ENCODE data around the gene ZC3H18.

Gene ZC3H18

GRCh38 chr16:88616736-88617135, 46.5 kb downstream of the ZC3H18 start:
- DNase-seq = no peak
- in situ Hi-C loops (cut with MboI; ENCODE audit: low pct_unique_long_range_greater_than_20kb, low sequenced_read_pairs) = no loop called here

- DNase-seq = no peak
- in situ Hi-C loops (cut with MboI; ENCODE audit: low pct_unique_long_range_greater_than_20kb, low sequenced_read_pairs) = no loop called here
Measured at GRCh38 chr16:88617268-88618031, 47.2 kb downstream of the ZC3H18 start.

GRCh38 chr16:88618182-88618955, 48.2 kb downstream of the ZC3H18 start:
- in situ Hi-C loops (cut with MboI; ENCODE audit: low pct_unique_long_range_greater_than_20kb, low sequenced_read_pairs) = no loop called here

GRCh38 chr16:88618956-88619667, 48.9 kb downstream of the ZC3H18 start:
- no peak for DNase-seq
- in situ Hi-C loops (cut with MboI; ENCODE audit: low pct_unique_long_range_greater_than_20kb, low sequenced_read_pairs) = no loop called here

More at GRCh38 chr16:88618182-88618955, 48.2 kb downstream of the ZC3H18 start:
- DNase-seq = no peak

- DNase-seq = no peak
- in situ Hi-C loops (cut with MboI; ENCODE audit: low pct_unique_long_range_greater_than_20kb, low sequenced_read_pairs) = no loop called here
Measured at GRCh38 chr16:88619859-88620815, 49.9 kb downstream of the ZC3H18 start.

GRCh38 chr16:88622125-88622524, 51.9 kb downstream of the ZC3H18 start:
- no peak for DNase-seq
- in situ Hi-C loops (cut with MboI; ENCODE audit: low pct_unique_long_range_greater_than_20kb, low sequenced_read_pairs) = no loop called here

DNA sequence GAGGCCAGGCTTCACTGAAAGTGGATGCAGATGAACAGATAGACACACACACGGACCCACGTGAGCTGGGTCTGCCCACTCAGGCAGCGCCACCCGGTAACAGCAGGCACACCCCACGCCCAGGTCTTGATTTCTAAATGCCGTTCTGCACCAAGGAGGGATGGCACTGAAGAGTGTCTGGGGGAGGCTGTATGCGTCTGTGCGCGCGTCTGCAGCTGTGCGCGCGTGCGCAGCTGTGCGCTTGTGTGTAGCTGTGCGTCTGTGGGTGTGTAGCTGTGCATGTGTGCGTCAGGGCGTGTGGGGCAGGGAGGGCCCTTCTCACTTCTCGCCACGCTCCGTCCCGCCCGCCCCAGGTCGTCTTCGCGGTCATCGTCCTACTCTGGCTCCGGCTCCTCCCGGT, 52.7 kb downstream of the ZC3H18 start:
- DNase-seq = no peak
- in situ Hi-C loops (cut with MboI; ENCODE audit: low pct_unique_long_range_greater_than_20kb, low sequenced_read_pairs) = no loop called here

- in situ Hi-C loops (cut with MboI; ENCODE audit: low pct_unique_long_range_greater_than_20kb, low sequenced_read_pairs) = no loop called here
- DNase-seq = no peak
Measured at GRCh38 chr16:88623858-88624257, 53.7 kb downstream of the ZC3H18 start.

DNA sequence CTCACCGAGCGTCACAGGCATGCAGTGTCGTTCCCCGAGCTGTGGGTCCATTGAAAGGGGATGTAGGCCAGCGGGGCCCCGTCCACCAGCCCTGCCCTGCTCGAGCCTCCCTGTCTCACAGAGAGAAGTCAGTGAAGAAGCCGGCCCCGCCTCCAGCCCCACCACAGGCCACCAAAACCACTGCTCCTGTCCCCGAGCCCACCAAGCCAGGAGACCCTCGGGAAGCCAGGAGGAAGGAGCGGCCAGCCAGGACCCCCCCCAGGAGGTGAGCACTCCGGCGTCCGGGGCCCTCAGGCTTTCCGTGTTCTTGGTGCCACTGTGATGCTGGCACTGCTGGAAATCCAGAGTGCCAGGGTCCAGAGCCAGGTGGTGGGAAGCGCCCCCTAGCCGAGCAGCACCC, 54.3 kb downstream of the ZC3H18 start:
- in situ Hi-C loops (cut with MboI; ENCODE audit: low pct_unique_long_range_greater_than_20kb, low sequenced_read_pairs) = no loop called here
- DNase-seq = no peak

DNA sequence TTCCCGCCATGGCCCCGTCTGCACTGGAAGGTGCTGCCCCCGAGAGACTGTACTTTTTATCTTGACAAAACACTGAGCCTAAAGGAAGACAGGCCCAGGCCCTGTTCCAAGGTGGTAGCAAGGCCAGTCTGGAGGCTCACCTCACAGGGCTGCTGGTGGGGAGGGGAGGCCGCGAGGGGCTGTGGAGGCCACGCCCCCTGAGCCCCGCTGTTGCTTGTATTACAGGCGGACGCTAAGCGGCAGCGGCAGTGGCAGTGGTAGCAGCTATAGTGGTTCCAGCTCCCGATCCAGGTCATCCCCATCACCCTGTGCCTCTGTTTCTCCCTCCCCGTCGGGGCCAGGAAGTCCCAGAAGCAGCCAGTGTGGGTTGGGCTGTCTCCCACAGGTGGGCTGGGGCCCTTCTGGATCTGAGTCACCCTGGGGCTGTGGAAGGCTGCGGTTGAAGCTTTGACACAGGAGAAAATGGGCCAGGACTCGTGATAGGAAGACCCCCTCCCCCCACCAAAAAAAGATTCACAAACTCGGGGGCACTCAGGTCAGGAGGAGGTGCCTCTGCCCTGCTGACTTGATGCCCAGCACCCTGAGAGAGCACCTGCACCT, 54.9 kb downstream of the ZC3H18 start:
- in situ Hi-C loops (cut with MboI; ENCODE audit: low pct_unique_long_range_greater_than_20kb, low sequenced_read_pairs) = no loop called here

DNA sequence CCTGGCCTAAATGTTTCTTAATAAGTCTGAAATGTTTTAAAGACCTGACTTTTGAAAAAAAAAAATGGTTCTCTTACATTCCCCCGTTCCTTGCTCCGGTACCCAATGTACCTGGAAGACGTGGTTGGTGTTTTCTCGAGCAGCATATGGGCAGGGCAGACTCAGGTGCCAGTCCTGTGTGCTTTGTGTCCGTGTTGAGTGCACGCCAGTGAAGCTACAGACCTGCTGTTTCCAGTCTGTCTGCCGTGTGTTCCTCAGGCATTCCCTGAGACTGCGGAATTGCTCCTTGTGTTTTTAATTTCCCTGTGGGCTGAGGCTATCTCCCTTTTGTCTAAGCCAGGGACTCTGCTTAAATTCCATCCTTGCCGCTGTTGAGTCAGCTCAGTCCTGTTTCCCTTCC, 56.4 kb downstream of the ZC3H18 start:
- in situ Hi-C loops (cut with MboI; ENCODE audit: low pct_unique_long_range_greater_than_20kb, low sequenced_read_pairs) = no loop called here

More for the DNA sequence above, 54.9 kb downstream of the ZC3H18 start:
- DNase-seq = no peak

DNA sequence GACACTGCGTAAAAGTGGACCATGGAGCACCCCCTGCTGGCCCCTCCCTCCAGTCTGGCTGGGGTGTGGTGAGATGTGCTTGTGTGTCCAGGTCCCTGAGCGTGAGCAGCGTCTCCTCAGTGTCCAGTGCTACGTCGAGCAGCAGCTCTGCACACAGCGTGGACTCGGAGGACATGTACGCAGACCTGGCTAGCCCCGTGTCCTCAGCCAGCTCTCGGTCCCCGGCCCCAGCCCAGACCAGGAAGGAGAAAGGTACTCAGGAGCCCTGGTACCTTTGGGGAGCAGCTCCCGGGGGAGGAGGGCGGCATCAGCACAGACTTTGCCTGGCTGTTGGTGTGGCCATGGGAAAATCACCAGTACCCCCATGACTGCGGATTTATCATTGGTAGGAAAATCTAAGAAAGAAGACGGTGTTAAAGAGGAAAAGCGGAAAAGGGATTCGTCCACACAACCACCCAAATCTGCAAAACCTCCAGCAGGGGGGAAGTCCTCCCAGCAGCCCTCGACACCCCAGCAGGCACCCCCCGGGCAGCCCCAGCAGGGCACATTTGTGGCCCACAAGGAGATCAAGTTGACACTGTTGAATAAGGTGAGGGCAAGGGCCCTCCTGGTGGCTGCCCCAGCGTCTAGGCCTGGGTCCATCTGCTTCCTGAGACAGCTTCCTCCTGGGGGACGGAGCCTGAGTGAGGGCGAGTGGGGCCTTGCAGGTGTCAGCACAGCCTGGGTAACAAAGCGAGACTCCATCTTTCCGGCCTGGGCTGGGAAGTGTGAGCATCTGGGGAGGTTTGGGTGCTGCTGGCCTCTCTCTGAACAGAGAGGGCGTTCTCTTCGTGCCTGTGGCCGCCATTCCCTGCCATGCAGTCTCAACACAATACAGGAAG, 57.6 kb downstream of the ZC3H18 start:
- in situ Hi-C loops (cut with MboI; ENCODE audit: low pct_unique_long_range_greater_than_20kb, low sequenced_read_pairs) = no loop called here
- no peak for DNase-seq

More for the DNA sequence above, 56.4 kb downstream of the ZC3H18 start:
- DNase-seq = no peak

GRCh38 chr16:88628512-88628974, 58.3 kb downstream of the ZC3H18 start:
- in situ Hi-C loops (cut with MboI; ENCODE audit: low pct_unique_long_range_greater_than_20kb, low sequenced_read_pairs) = no loop called here
- DNase-seq = peak; percentile 60

DNA sequence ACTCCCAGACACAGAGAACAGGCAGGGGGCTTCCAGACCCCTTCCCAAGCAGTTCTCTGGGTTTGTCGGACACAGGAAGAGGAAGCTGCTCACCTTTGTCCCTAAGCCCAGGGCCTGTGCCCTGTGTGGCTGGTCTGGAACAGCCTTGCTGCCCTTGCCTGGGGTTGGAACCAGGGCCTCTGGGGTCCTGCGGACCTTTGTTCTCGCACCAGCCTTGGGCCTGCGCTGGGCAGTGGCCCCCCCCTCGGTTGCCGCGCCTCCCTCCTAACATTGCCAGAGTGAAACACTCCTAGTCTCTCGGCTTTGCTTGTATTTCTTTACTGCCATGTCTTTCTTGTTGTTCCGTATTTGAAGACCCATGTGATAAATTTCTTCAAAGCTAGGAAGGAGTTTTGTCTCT, 59.6 kb downstream of the ZC3H18 start:
- in situ Hi-C loops (cut with MboI; ENCODE audit: low pct_unique_long_range_greater_than_20kb, low sequenced_read_pairs) = no loop called here
- no peak for DNase-seq

- in situ Hi-C loops (cut with MboI; ENCODE audit: low pct_unique_long_range_greater_than_20kb, low sequenced_read_pairs) = no loop called here
- DNase-seq = no peak
Measured at GRCh38 chr16:88630433-88630832, 60.2 kb downstream of the ZC3H18 start.

- DNase-seq = no peak
- in situ Hi-C loops (cut with MboI; ENCODE audit: low pct_unique_long_range_greater_than_20kb, low sequenced_read_pairs) = no loop called here
Measured at GRCh38 chr16:88630941-88631340, 60.7 kb downstream of the ZC3H18 start.

DNA sequence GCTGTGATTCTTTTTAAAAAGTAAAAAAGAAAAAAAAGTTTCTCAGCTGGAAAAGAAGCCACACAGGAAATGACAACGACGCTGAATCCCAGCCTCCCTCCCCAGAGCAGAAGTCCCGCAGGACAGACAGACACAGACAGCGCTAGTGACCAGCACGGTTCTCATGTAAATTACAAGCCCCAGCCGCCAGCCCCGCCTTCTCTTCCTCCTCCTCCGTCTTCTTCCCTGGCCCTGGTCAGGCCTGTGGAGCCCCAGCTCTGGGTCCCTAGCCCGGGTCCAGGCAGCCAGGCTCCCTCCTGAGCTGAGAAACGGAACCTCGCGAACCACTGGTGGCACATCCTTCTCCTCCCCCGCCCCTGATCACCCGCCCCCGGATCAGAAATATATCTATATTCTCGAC, 61.2 kb downstream of the ZC3H18 start:
- no peak for DNase-seq
- in situ Hi-C loops (cut with MboI; ENCODE audit: low pct_unique_long_range_greater_than_20kb, low sequenced_read_pairs) = no loop called here

Measured in KBM-7 (cell line).